SK-N-SH (cell line): Measurements from ENCODE around the gene ARL8A. TPM values are rescaled to one million over a fixed set of nuclear protein-coding genes. Genes with fewer than 3 reads are reported as not detected.
A peak's percentile ranks its signal among the peaks of the same experiment; 100 is the strongest.

Experiments
- CTCF ChIA-PET: fragments of 300-600, 350-600 bp; formaldehyde crosslinking; extraction: SDS; loops from one replicate; lab custom pipeline; 2021; lab: Yijun Ruan, JAX
- POLR2A ChIA-PET: fragments of 350-600 bp; sonication (Branson Sonifier 250); formaldehyde crosslinking; extraction: SDS; loops from one replicate; lab custom pipeline; 2020; ENCODE audit warnings: antibody characterized with exemption, inconsistent platforms; lab: Yijun Ruan, JAX
- DNase-seq: peaks from one replicate; pipeline ENCODE4 v3.0.0; 2012
- H2AFZ ChIP-seq: fragments of 200-600 bp; sonication (generic); 2 replicates; pipeline ENCODE4 v1.8.1; 2016; ENCODE audit warnings: antibody characterized with exemption, mild to moderate bottlenecking, low read depth
- H3F3A ChIP-seq: fragments of 200-600 bp; sonication (generic); replicated peaks from 2 replicates; pipeline ENCODE3; 2016; ENCODE audit warnings: antibody characterized with exemption, mild to moderate bottlenecking; ENCODE audit not compliant: insufficient read depth
- H3K27ac ChIP-seq, 2 experiments: fragments of 200-500 bp in 1 of 2; fragments of 200-600 bp in 1 of 2; sonication (Bioruptor generic) in 1 of 2; sonication (generic), shearing (Covaris generic) in 1 of 2; 2 replicates each; pipeline versions ENCODE4 v1.5.1 to v1.6.1; 2014 to 2016; ENCODE audit warnings: low read depth in 2 of 2, inconsistent platforms in 1 of 2, low read length in 1 of 2, mild to moderate bottlenecking in 1 of 2, mixed read lengths in 1 of 2
- H3K27me3 ChIP-seq: fragments of 200-600 bp; sonication (generic), shearing (Covaris generic); 2 replicates; pipeline ENCODE4 v1.6.1; 2016; ENCODE audit warnings: mixed run types; ENCODE audit not compliant: insufficient read depth
- H3K36me3 ChIP-seq, 2 experiments: fragments of 200-500 bp in 1 of 2; fragments of 200-600 bp in 1 of 2; sonication (Bioruptor generic) in 1 of 2; sonication (generic) in 1 of 2; replicated peaks in 1 of 2; 2 replicates each; pipeline versions ENCODE3 to v1.5.1; 2014 to 2016; ENCODE audit warnings: low read length in 1 of 2, mild to moderate bottlenecking in 1 of 2; ENCODE audit not compliant: insufficient read depth in 2 of 2, control insufficient read depth in 1 of 2
- H3K4me1 ChIP-seq, 2 experiments: fragments of 200-500 bp in 1 of 2; fragments of 200-600 bp in 1 of 2; sonication (Bioruptor generic) in 1 of 2; sonication (generic), shearing (Covaris generic) in 1 of 2; 2 replicates each; pipeline versions ENCODE4 v1.5.1 to v1.6.1; 2014 to 2016; ENCODE audit warnings: low read depth in 1 of 2, low read length in 1 of 2, mixed run types in 1 of 2; ENCODE audit not compliant: insufficient read depth in 2 of 2, control insufficient read depth in 1 of 2
- H3K4me2 ChIP-seq: fragments of 200-600 bp; sonication (generic), shearing (Covaris generic); 2 replicates; pipeline ENCODE4 v1.6.1; 2017; ENCODE audit warnings: mixed run types
- H3K4me3 ChIP-seq, 2 experiments: fragments of 200-500 bp in 1 of 2; fragments of 200-600 bp in 1 of 2; sonication (Bioruptor generic) in 1 of 2; sonication (generic), shearing (Covaris generic) in 1 of 2; 2 replicates each; pipeline versions ENCODE4 v1.5.1 to v1.8.1; 2014 to 2016; ENCODE audit warnings: low read depth in 2 of 2, inconsistent platforms in 1 of 2, low read length in 1 of 2, mild to moderate bottlenecking in 1 of 2, mixed read lengths in 1 of 2, moderate library complexity in 1 of 2
- H3K79me2 ChIP-seq: fragments of 200-600 bp; sonication (generic); 2 replicates; pipeline ENCODE4 v1.8.1; 2017; ENCODE audit warnings: mild to moderate bottlenecking; ENCODE audit not compliant: insufficient read depth
- H3K9ac ChIP-seq: fragments of 200-600 bp; sonication (generic); 2 replicates; pipeline ENCODE4 v1.6.1; 2017; ENCODE audit warnings: mixed run types
- H3K9me2 ChIP-seq: fragments of 200-600 bp; sonication (generic); 2 replicates; pipeline ENCODE4 v1.6.1; 2017; ENCODE audit warnings: mixed run types
- H3K9me3 ChIP-seq: fragments of 200-600 bp; sonication (generic); 2 replicates; pipeline ENCODE4 v1.6.1; 2017; ENCODE audit warnings: mixed run types, mild to moderate bottlenecking, moderate library complexity
- H4K20me1 ChIP-seq: fragments of 200-600 bp; sonication (generic); 2 replicates; pipeline ENCODE4 v1.6.1; 2017; ENCODE audit warnings: mild to moderate bottlenecking, mixed run types; ENCODE audit not compliant: insufficient read depth
- CHD2 ChIP-seq: fragments of 150-350 bp; IDR thresholded peaks from 2 replicates; pipeline ENCODE4 v1.6.1; 2018; ENCODE audit warnings: low read length; ENCODE audit not compliant: partially characterized antibody
- CTCF ChIP-seq: fragments of 200-600 bp; sonication (generic); IDR thresholded peaks from 2 replicates; pipeline ENCODE4 v1.6.1; 2017; ENCODE audit warnings: antibody characterized with exemption, mild to moderate bottlenecking, moderate library complexity
- ELF1 ChIP-seq: IDR thresholded peaks from 2 replicates; pipeline ENCODE4 v1.4.0; 2012
- EP300 ChIP-seq, 2 experiments: IDR thresholded peaks; 2 replicates each; pipeline versions ENCODE4 v1.4.0 to v1.6.1; 2012; ENCODE audit warnings: borderline replicate concordance in 1 of 2, low read depth in 1 of 2, low read length in 1 of 2
- EZH2phosphoT487 ChIP-seq: fragments of 200-600 bp; sonication (generic); IDR thresholded peaks from 2 replicates; pipeline ENCODE4 v1.6.1; 2017; ENCODE audit warnings: low read depth, mixed run types, mild to moderate bottlenecking, antibody characterized with exemption, moderate library complexity, borderline replicate concordance
- FOXJ3 ChIP-seq: sonication (generic); formaldehyde crosslinking; IDR thresholded peaks from 2 replicates; pipeline ENCODE4 v1.5.1; 2020; ENCODE audit warnings: mild to moderate bottlenecking, missing genetic modification reagents
- FOXM1 ChIP-seq: IDR thresholded peaks from 2 replicates; pipeline ENCODE4 v1.4.0; 2012; ENCODE audit warnings: low read depth, mild to moderate bottlenecking
- GABPA ChIP-seq: IDR thresholded peaks from 2 replicates; pipeline ENCODE4 v1.4.0; 2012; ENCODE audit warnings: low read depth, mild to moderate bottlenecking
- GATA2 ChIP-seq: sonication (generic); formaldehyde crosslinking; IDR thresholded peaks from 2 replicates; pipeline ENCODE4 v1.5.0; 2020; ENCODE audit warnings: mild to moderate bottlenecking, missing genetic modification reagents
- IRF3 ChIP-seq: fragments of 150-350 bp; IDR thresholded peaks from 2 replicates; pipeline ENCODE4 v1.6.1; 2016; ENCODE audit warnings: mild to moderate bottlenecking, low read depth, low read length
- JUND ChIP-seq: IDR thresholded peaks from 2 replicates; pipeline ENCODE4 v1.4.0; 2012
- MAX ChIP-seq: IDR thresholded peaks from 2 replicates; pipeline ENCODE4 v1.4.0; 2012; ENCODE audit warnings: low read depth
- MEF2A ChIP-seq: IDR thresholded peaks from 2 replicates; pipeline ENCODE4 v1.4.0; 2012; ENCODE audit warnings: low read depth, borderline replicate concordance
- MXI1 ChIP-seq: IDR thresholded peaks from 2 replicates; pipeline ENCODE4 v1.6.1; 2012; ENCODE audit warnings: mild to moderate bottlenecking, low read depth, low read length, improper control_type of control experiment
- NFIC ChIP-seq: IDR thresholded peaks from 2 replicates; pipeline ENCODE4 v1.4.0; 2012; ENCODE audit warnings: borderline replicate concordance
- NRF1 ChIP-seq: IDR thresholded peaks from 2 replicates; pipeline ENCODE4 v1.6.1; 2012; ENCODE audit warnings: low read depth, mild to moderate bottlenecking, low read length
- POLR2AphosphoS5 ChIP-seq: IDR thresholded peaks from 2 replicates; pipeline ENCODE4 v1.6.1; 2012; ENCODE audit warnings: low read depth, low read length
- RAD21 ChIP-seq: IDR thresholded peaks from 2 replicates; pipeline ENCODE4 v1.6.1; 2012; ENCODE audit warnings: mild to moderate bottlenecking, low read length
- RCOR1 ChIP-seq: fragments of 150-350 bp; IDR thresholded peaks from 2 replicates; pipeline ENCODE4 v1.6.1; 2017; ENCODE audit warnings: antibody characterized with exemption, low read length
- REST ChIP-seq: IDR thresholded peaks from 2 replicates; pipeline ENCODE4 v1.6.1; 2012; ENCODE audit warnings: mild to moderate bottlenecking, low read depth, low read length, moderate library complexity
- RFX5 ChIP-seq: IDR thresholded peaks from 2 replicates; pipeline ENCODE4 v1.6.1; 2012; ENCODE audit warnings: mild to moderate bottlenecking, improper control_type of control experiment, low read length
- RXRA ChIP-seq: IDR thresholded peaks from 2 replicates; pipeline ENCODE4 v1.4.0; 2012; ENCODE audit warnings: low read depth, mild to moderate bottlenecking, borderline replicate concordance
- SMC3 ChIP-seq: IDR thresholded peaks from 2 replicates; pipeline ENCODE4 v1.6.1; 2012; ENCODE audit warnings: low read depth, low read length, improper control_type of control experiment
- TAF1 ChIP-seq: IDR thresholded peaks from 2 replicates; pipeline ENCODE4 v1.6.1; 2012; ENCODE audit warnings: low read depth, mild to moderate bottlenecking, low read length, moderate library complexity, borderline replicate concordance
- TCF12 ChIP-seq: IDR thresholded peaks from 2 replicates; pipeline ENCODE4 v1.4.0; 2012
- TEAD4 ChIP-seq: IDR thresholded peaks from 2 replicates; pipeline ENCODE4 v1.4.0; 2012; ENCODE audit warnings: mild to moderate bottlenecking, borderline replicate concordance; ENCODE audit not compliant: insufficient read depth
- USF2 ChIP-seq: fragments of 150-350 bp; IDR thresholded peaks from 2 replicates; pipeline ENCODE4 v1.6.1; 2017; ENCODE audit warnings: antibody characterized with exemption, low read length, low read depth, borderline replicate concordance
- WGBS: methylation state at CpG from one replicate; pipeline ENCODE4 v1.1.6; 2017; ENCODE audit warnings: low lambda C conversion rate; 5-methylcytosine and 5-hydroxymethylcytosine counted together
- polyA plus RNA-seq, 3 experiments: library from polyadenylated mRNA; depleted of rRNA; stranded (reverse); fragments of >200 nt; gene quantifications; 2 replicates each; pipeline ENCODE4 v1.2.3, GENCODE V29; 2012

The ARL8A gene
- polyA plus RNA-seq, 1 of the 3 experiments (the other 2 are of a cell fraction) = 66.9 TPM

GRCh38 chr1:202122639-202123335 lies 21.8 kb downstream of the ARL8A start, which contains the start of gene GPR37L1:
Gene GPR37L1 (plus strand): TSS chr1:202122917. CDS start chr1:202122964, 47 bp downstream.
- Histone ChIP-seq H3K27me3 (no peaks in the 10 kb centered on the region), H3K4me2 (no peak within 1 kb of the TSS), H3K4me1 (peaks cover 0 to 9% of the 10 kb centered on the region in 2 experiments; a peak in 1 of 4 replicates), H3K79me2 (no peaks in the 10 kb centered on the region), H3K27ac (no peak within 1 kb of the TSS), H3K9me3 (no peaks in the 10 kb centered on the region), H2AFZ (no peak within 1 kb of the TSS), H3K4me3 (no peak within 1 kb of the TSS), H3F3A (peaks cover 3% of the 10 kb centered on the region), H4K20me1 (no peaks in the 10 kb centered on the region), H3K9me2 (no peaks in the 10 kb centered on the region), H3K36me3 (no peaks in the 10 kb centered on the region), H3K9ac (no peak within 1 kb of the TSS)
- CTCF ChIA-PET = interaction anchor here (0.7 to 12.0 kb wide), 18 partner anchors 10 to 659 kb away, joined by 3 to 411 read pairs (median 4); partner anchors contain the start of gene ELF3
- peak; percentile 91 for DNase-seq
- POLR2A ChIA-PET = interaction anchor here (0.6 kb wide), 1 partner anchor 9 kb away, joined by 3 read pairs; no protein-coding TSS in a partner anchor
- 33% methylated on average over 8 of the region's 19 CpGs for WGBS
- peak; percentile 58 for TF ChIP-seq RAD21
- TF ChIP-seq FOXJ3 (CRISPR knock-in tag) = no peak
- TF ChIP-seq POLR2AphosphoS5 = no peak
- no peak for TF ChIP-seq RXRA
- no peak for TF ChIP-seq RFX5
- no peak for TF ChIP-seq USF2
- TF ChIP-seq MAX = peak; percentile 65; the same call in 1 of the 2 replicates
- no peak for TF ChIP-seq REST
- TF ChIP-seq NFIC = no peak
- no peak for TF ChIP-seq ELF1
- TF ChIP-seq GABPA = no peak
- 0 out of 2 replicates have a peak, but pooled peaks have one; percentile 14 for TF ChIP-seq GATA2 (CRISPR knock-in tag)
- TF ChIP-seq EP300 (IDR thresholded peaks at IDR 0.05; ENCODE audit: borderline replicate concordance in 1 of 2, low read depth in 1 of 2, low read length in 1 of 2) = no peak
- TF ChIP-seq MEF2A = no peak
- no peak for TF ChIP-seq IRF3
- peak; percentile 51 for TF ChIP-seq CTCF
- no peak for TF ChIP-seq TAF1
- TF ChIP-seq SMC3 = peak; percentile 71
- TF ChIP-seq NRF1 = no peak
- no peak for TF ChIP-seq TCF12
- TF ChIP-seq TEAD4 = no peak
- no peak for TF ChIP-seq CHD2
- TF ChIP-seq FOXM1 = no peak
- TF ChIP-seq JUND = no peak
- TF ChIP-seq RCOR1 = peak; percentile 58; the same call in 1 of the 2 replicates
- no peak for TF ChIP-seq EZH2phosphoT487
- TF ChIP-seq MXI1 = peak; percentile 29; the same call in 1 of the 2 replicates
